Type B pancreatic cell (in vitro differentiated cells): ENCODE results near the gene CARD19. TPM values are rescaled to one million over a fixed set of nuclear protein-coding genes. Genes with fewer than 3 reads are reported as not detected.
"Not testable (repeated sequence)": the region's sequence is repeated elsewhere in the genome, so short reads cannot be mapped to it uniquely, and the experiment has no call there.

Experiments used
- DNase-seq: peaks from one replicate; pipeline ENCODE4 v3.0.0; 2021; ENCODE audit warnings: mixed read lengths; ENCODE audit not compliant: unreplicated experiment; ENCODE audit errors: extremely low spot score
- H3K27ac Mint-ChIP-seq: 2 replicates; pipeline ENCODE4 v1.8.0; 2021; ENCODE audit warnings: mild to moderate bottlenecking, mixed read lengths
- H3K27me3 Mint-ChIP-seq: 2 replicates; pipeline ENCODE4 v1.8.0; 2021; ENCODE audit warnings: mixed read lengths
- H3K36me3 Mint-ChIP-seq: 2 replicates; pipeline ENCODE4 v1.8.0; 2021; ENCODE audit warnings: mixed read lengths
- H3K4me1 Mint-ChIP-seq: one replicate; pipeline ENCODE4 v1.8.0; 2021; ENCODE audit warnings: mixed read lengths; ENCODE audit not compliant: unreplicated experiment
- H3K4me3 Mint-ChIP-seq: 2 replicates; pipeline ENCODE4 v1.8.0; 2021; ENCODE audit warnings: mild to moderate bottlenecking, mixed read lengths
- H3K9me3 Mint-ChIP-seq: 2 replicates; pipeline ENCODE4 v1.8.0; 2021; ENCODE audit warnings: mixed read lengths
- CTCF ChIP-seq: fragments of 200-600 bp; sonication (generic); conservative IDR thresholded peaks from 2 replicates; pipeline ENCODE4 v1.5.0; 2021; ENCODE audit warnings: antibody characterized with exemption, mild to moderate bottlenecking
- total RNA-seq: library from RNA; stranded (reverse); gene quantifications from 2 replicates; pipeline ENCODE4 v1.2.1, GENCODE V29; 2021; ENCODE audit warnings: low replicate concordance

CARD19 gene
- total RNA-seq, 1 donor from 2014 or later = 17.7 TPM

- no peaks in the 10 kb centered on the region for H3K27me3 Mint-ChIP-seq
- H3K9me3 Mint-ChIP-seq = no peaks in the 10 kb centered on the region
- peaks cover 7% of the 10 kb centered on the region for H3K4me1 Mint-ChIP-seq
- no peak overlapping the region for H3K27ac Mint-ChIP-seq
- no peak for TF ChIP-seq CTCF
- no peak for DNase-seq
- no peak overlapping the region for H3K4me3 Mint-ChIP-seq
- H3K36me3 Mint-ChIP-seq = no peaks in the 10 kb centered on the region
Observed at GRCh38 chr9:93137362-93137761, 41.3 kb downstream of the CARD19 start.

GRCh38 chr9:93138171-93138764 lies 42.3 kb downstream of the CARD19 start:
- H3K9me3 Mint-ChIP-seq = no peaks in the 10 kb centered on the region

GRCh38 chr9:93139365-93140182 lies 43.6 kb downstream of the CARD19 start:
- Mint-ChIP-seq H3K27ac (no peak overlapping the region), H3K4me3 (no peak overlapping the region), H3K36me3 (no peaks in the 10 kb centered on the region), H3K27me3 (no peaks in the 10 kb centered on the region), H3K9me3 (no peaks in the 10 kb centered on the region), H3K4me1 (peaks cover 6% of the 10 kb centered on the region)
- TF ChIP-seq CTCF = no peak
- DNase-seq = no peak

More at GRCh38 chr9:93138171-93138764, 42.3 kb downstream of the CARD19 start:
- H3K36me3 Mint-ChIP-seq = no peaks in the 10 kb centered on the region
- TF ChIP-seq CTCF = no peak
- H3K4me3 Mint-ChIP-seq = no peak overlapping the region
- DNase-seq = no peak
- H3K27ac Mint-ChIP-seq = no peak overlapping the region
- H3K27me3 Mint-ChIP-seq = no peaks in the 10 kb centered on the region
- H3K4me1 Mint-ChIP-seq = no peaks in the 10 kb centered on the region

GRCh38 chr9:93141771-93142483 lies 45.9 kb downstream of the CARD19 start:
- H3K36me3 Mint-ChIP-seq = no peaks in the 10 kb centered on the region
- no peaks in the 10 kb centered on the region for H3K27me3 Mint-ChIP-seq
- no peak for DNase-seq
- H3K27ac Mint-ChIP-seq = no peak overlapping the region
- TF ChIP-seq CTCF = no peak
- peaks cover 4% of the 10 kb centered on the region for H3K9me3 Mint-ChIP-seq
- no peak overlapping the region for H3K4me3 Mint-ChIP-seq
- peaks cover 6% of the 10 kb centered on the region for H3K4me1 Mint-ChIP-seq

GRCh38 chr9:93143830-93144530 lies 48.0 kb downstream of the CARD19 start:
- Mint-ChIP-seq H3K36me3 (no peaks in the 10 kb centered on the region), H3K27me3 (no peaks in the 10 kb centered on the region), H3K4me1 (peaks cover 6% of the 10 kb centered on the region), H3K4me3 (no peak overlapping the region), H3K9me3 (peaks cover 5% of the 10 kb centered on the region), H3K27ac (no peak overlapping the region)
- no peak for TF ChIP-seq CTCF
- no peak for DNase-seq

GRCh38 chr9:93146696-93147095 lies 50.7 kb downstream of the CARD19 start:
- not testable (repeated sequence) for DNase-seq, H3K4me1 Mint-ChIP-seq, H3K9me3 Mint-ChIP-seq, H3K4me3 Mint-ChIP-seq, H3K27ac Mint-ChIP-seq, H3K36me3 Mint-ChIP-seq, H3K27me3 Mint-ChIP-seq
